ENCODE measurements around the gene SORL1-AS1.

SORL1-AS1 gene

DNA sequence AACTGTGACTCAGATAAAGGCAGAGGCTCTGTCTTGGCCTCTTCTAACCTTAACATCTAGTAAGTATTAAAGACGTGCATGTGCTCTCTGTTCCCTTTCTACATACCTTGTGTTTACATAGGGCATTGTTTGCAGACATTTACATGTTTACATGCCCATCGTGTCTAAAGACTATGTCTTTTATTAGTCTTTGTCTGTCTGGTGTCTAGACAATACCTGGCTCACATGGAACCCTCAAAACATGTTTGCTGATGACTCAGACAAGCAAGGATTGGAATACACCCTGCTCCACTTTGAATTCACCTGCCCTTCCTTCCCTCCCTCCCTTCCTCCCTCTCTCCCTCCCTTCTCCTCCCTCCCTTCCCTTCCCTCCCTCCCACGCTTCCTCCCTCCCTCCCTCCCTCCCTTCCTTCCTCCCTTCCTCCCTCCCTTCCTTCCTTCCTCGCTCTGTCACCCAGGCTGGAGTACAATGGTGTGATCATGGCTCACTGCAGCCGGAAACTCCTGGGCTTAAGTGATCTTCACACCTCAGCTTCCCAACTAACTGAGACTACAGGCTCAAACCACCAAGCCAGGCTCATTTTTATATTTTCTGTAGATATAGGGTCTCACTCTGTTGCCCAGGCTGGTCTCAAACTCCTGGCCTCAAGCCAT is 23.7 kb upstream of the SORL1-AS1 start:
- DNase-seq (ENCODE audit: low spot score), result no peak

DNA sequence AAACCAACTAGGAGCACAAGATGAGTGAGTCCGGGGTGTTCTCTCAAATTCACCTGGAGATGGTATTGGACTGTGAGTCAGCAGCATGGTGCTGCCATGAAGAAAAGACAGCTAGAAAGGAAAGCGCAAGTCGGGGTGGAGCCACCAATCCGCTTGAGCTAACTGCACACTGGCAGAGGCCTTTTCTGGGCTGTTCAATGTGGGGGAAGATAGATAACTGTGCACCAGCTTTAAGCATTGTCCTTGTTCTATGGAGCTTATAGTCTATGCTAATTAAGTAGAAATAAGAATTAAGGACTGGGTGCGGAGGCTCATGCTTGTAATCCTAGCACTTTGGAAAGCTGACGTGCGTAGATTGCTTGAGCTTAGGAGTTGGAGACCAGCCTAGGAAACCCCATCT is 21.9 kb upstream of the SORL1-AS1 start:
- no peak for DNase-seq (ENCODE audit: low spot score)

DNA sequence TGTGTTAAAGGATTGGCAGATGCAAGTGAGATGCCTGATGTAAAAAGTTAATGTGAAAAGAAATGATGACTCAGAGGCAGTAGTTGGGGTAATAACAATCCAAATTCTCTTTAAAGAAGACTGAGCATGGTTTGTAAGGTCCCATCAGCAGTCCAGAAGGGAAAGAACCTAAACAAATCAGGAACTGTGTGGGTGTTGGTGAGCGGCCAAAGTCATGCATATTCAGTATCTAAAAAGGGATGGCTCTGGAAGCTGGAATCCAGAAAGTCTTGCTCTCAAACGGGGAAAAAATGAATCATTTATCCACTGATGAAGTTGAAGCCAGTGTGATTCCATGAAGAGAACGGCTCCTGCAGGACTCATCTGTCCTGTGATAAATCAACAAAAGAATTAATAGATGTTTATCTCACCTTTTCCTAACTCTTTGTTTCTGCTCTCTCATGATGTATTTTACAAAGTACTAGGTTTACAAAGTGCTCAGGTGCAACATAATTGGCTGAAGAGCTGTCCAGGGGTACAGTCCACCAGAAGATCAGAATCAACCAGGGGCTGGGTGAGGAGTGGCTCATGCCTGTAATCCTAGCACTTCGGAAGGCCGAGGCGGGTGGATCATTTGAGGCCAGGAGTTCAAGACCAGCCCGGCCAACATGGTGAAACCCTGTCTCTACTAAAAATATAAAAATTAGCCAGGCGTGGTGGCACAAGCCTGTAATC is 20.5 kb upstream of the SORL1-AS1 start:
- DNase-seq (ENCODE audit: low spot score), result peak; percentile 71

DNA sequence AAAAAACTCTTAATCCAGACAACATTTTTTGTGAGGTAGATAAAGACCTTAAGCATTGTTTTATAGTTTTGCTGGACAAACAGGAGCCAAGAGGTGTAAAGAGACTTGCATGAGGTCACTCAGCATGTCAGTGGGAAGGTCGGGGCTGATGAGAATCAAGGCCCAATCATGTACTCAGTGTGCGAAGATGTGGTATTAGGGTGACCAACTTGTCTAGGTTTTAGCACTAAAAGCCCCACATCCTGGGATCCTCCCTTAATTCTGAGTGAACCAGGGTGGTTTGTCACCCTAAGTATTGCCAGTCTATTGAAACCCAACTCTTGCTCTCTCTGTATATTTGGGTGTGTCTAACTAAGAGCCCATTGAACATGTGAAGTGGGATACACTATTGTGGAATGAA is 19.5 kb upstream of the SORL1-AS1 start:
- DNase-seq (ENCODE audit: low spot score), result no peak

DNA sequence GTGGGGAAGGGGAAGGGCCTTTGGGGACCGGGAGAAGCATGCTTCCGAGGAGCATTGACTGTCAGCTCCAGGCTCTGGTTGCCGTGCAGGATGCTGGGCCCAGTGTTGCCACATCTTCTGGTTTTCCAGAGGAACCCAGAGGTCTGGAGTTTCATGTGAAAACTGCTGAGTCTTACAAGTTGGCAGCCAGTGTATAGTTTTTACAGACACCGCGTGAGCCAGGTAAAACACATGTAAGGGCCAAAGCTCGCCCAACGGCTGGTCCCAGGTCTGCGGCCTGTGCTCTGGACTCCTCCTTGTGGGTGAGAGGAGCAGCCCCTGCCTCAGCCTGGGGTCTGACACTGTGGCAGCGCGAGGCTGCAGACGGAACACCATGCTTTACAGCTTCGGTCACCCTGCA is 18.4 kb upstream of the SORL1-AS1 start:
- DNase-seq (ENCODE audit: low spot score), result no peak

DNA sequence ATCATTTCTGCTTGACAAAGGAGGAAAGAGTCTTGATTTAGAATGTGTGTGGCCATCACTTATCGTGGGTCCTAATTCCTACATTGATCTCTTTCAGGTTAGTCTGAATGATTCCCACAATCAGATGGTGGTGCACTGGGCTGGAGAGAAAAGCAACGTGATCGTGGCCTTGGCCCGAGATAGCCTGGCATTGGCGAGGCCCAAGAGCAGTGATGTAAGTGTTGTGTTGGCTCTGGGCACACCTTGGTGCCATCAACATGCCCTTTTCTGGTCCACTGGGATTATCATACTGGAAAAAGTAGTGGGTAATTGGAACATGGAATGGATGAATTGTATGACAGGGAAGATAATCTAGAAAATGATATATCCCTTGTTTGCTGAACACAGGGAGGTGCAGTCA is 17.1 kb upstream of the SORL1-AS1 start:
- no peak for DNase-seq (ENCODE audit: low spot score)

DNA sequence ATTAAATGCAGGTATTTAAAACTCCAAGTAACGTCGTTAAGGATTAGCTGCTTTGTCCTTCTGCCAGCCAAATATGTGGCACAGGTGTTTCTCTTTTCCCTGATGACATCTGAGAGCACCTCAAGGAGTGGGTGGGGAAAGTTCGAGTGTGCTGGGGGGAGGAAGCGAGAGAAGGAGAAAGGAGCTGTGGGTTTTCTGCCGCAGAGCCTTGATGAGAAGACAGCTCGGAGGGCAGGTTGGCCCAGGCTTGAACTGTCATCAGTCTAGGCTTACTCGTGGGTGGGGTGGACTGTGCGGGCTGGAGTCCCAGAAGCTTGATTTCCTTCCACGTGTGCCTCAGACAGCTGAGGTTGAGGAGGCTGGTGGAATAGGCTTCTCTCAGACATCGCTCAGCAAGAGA is 15.2 kb upstream of the SORL1-AS1 start:
- DNase-seq (ENCODE audit: low spot score), result no peak

DNA sequence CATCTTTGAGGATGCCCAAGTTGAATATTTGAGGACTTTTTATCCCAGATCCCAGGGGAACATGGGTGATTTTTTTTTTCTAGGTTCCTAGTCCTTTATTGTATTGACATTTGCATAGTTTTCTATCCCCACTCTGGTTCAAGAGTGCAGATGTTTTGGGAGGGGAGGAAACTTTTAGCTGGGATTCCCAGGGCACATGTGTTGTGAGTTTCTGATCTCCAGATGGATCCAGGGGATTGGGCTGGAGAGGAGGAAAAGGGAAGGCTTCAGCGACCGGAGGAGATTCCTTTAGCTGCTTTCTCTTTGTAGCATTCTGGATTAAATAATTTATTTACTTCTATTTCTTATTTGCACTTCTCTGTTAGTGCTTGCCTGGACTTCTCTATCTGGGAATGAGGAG is 14.7 kb upstream of the SORL1-AS1 start:
- no peak for DNase-seq (ENCODE audit: low spot score)

DNA sequence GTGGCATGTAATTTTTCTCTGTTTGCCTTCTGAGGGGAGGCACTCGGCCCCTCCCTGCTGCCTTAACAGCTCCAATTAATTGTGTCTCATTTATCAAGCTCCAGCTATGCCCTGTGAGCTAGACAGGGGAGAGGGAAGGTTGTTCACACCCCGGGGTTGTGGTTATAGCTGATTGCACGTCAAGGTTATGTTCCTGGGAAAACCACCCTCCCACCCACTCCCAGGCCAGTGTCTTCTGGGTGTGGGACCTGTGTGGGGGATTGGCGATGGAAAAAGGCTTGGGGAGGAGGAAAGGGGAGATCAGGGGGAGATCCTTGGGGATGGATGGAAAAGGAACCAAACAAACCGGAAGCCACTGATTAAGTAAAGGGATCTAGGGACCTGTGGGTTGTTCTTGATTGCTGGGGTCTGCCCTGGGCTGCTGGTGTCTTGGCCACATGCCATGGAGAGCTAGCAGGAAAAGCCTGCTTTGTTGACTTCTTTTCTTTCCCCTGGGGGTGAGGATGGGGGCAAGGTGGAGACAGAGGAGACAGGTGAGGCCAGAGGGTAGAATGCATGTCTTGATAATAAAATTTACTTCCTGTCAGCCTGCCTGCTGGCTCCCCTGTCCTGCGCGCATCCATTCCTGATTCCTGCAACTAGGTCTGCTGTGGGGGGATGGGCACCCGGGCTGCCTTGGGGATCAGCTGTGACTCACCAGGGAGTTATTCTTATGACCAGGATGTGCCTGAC is 13.5 kb upstream of the SORL1-AS1 start:
- DNase-seq (ENCODE audit: low spot score), result peak; percentile 79

DNA sequence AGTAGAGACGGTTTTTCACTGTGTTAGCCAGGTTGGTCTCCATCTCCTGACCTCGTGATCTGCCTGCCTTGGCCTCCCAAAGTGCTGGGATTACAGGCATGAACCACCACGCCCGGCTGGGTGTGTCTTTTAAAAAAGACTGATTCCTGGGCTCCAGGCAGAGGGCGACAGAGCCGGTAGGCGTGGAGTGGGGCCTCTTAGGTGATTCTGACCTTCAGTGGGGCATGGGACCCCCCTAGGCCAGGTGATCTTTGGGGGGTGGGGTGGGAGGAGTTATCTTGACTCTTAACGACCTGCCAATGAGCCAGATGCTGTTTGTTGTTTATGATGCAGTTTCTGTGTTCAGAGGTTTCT is 12.9 kb upstream of the SORL1-AS1 start:
- no peak for DNase-seq (ENCODE audit: low spot score)

DNA sequence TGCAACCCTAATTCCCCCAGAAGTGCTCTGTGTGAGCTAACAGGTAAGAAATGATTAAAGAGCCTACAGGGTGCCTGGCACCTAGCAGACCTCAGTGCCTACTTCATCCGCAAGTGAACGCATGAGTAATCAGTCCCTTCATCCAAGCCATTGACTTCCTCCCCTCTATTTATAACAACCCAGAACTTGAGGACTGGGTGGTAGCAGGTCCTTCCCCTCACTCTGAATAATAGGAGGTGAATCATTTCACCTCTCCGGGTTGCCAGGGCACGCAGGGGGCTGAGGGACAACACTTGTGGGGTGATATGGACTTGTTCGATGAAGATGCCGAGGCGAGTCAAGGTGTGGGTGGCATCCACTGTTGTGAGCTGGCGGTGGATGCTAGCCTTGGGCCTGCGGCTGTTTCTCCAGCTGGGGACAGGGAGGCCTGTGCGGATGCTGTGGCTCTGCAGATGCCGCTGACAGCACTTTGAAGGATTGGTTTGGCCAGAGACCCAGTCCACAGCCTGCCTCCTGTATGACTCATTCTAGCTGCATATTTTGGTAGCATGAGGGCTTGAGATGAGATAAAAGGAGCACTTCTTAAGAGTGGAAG is 11.7 kb upstream of the SORL1-AS1 start:
- peak; percentile 40 for DNase-seq (ENCODE audit: low spot score)

DNA sequence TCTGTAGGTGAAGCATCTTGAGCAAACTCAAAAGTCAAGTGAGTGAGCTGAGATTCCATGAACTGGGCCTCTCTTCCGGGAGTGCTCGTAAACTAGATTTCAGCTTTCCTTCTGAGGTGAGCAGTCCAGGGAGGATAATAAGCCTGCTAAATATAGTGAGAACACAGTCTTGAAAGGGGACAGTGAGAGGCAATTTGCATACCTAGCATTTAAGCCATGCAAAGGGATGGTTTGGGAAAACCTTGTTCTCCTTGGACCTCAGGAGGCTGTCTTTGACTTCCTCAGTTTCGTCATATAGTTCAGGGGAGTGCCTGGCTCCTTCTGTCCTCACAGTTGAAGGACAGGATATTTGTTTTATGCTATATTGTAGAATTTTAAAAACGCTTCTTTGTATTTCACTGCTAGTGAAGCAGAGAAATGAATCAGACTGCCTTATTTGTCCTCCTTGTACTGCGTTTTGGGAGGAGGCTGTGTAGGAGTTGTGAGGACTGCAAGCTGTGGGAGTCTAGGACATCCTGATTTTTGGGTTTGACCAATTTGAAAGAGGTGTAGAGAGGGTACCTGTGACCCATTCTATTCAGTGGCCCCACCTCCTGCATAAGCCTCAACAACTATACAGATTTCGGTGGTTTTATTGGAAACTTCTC is 11.0 kb upstream of the SORL1-AS1 start:
- no peak for DNase-seq (ENCODE audit: low spot score)

DNA sequence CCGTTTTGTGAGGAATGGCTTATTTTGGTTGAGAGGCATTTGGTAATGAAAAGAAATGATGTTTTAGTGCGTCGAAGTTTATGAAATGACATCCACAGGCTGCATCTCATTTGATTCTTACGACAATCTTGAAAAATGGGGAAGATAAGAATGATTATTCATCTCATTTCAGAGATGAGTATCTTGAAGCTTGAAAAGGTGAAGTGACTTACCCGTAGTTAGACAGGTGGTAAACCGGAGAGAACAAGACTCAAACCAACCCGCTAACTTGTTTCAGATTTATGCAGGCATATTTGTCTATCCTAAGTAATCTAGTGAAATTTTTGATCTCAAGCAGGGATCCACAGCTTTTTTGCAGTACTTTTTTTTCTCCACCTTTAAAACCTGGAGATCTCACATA is 9.1 kb upstream of the SORL1-AS1 start:
- no peak for DNase-seq (ENCODE audit: low spot score)

DNA sequence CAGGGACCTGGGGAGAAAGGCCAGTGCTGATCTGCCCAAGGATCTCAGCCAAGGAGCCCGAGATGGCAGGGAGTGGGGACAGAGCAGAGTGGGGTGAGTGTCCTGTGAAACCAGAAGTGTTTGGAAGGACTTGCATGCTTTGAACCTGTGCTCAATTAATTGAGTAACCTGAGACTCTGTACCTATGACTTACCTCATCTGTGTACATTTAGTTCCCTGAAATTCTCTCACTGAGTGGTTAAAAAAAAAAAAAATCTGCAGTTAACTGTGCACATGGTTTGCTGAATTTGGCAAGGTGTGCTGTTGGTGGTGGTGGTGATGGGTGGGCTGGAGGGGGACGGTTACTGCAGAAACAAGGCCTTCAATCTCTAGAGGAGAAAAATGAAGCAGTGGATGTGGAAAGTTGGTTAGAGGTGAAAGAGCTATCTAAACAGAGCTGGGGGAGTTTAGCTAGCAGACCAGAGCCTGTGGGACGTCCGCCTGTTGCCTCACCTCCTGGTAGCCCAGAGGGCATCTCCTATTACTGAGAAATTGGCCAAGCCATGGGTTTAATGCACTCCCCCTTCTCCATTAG is 8.3 kb upstream of the SORL1-AS1 start:
- no peak for DNase-seq (ENCODE audit: low spot score)

DNA sequence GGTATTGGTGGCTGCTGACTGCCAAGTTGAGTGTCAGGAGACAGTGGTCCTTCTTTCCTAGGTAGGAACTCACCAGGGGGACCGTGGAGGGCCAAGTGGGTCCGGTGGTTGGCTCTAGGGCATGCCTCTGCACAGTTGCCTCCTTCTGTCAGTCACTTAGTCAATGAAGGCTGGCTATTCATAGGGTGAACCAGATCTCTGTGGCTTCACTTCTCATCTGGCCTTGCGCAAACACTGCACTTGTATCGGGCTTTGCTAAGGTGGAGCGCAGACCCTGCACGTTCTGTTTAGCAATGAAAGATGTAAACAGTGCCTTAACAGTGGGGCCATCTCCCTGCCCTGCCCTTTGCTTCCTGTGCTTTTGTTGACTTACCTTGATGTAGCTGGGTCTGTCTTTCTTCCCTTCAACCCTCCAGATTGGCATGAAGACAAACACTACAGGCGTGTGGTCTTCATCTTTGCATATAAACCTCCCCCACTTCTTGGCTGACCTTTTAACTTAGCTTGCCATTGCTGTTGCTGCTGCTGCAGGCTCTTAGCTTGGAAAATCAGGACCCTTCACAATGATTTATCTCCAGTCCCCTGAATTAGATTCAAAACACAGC is 6.7 kb upstream of the SORL1-AS1 start:
- no peak for DNase-seq (ENCODE audit: low spot score)

DNA sequence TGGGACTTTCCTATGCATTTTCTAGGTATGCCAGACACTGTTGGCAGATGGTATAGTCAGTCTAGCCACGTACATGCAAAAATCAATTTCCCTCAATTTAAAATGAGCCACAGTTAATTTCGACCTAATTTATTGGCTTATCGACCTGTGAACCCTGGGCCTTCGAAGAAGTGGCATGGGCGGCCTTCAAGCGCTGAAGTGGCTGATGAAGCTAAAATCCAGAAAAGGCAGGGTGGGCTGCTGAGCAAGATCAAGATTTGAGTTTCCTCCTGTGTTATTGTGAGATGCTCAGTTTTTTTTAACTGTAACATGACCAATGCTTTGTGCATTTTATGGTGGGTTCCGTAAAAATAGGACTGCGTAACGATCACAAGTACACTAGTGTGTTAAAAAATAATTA is 5.8 kb upstream of the SORL1-AS1 start:
- DNase-seq (ENCODE audit: low spot score), result no peak

DNA sequence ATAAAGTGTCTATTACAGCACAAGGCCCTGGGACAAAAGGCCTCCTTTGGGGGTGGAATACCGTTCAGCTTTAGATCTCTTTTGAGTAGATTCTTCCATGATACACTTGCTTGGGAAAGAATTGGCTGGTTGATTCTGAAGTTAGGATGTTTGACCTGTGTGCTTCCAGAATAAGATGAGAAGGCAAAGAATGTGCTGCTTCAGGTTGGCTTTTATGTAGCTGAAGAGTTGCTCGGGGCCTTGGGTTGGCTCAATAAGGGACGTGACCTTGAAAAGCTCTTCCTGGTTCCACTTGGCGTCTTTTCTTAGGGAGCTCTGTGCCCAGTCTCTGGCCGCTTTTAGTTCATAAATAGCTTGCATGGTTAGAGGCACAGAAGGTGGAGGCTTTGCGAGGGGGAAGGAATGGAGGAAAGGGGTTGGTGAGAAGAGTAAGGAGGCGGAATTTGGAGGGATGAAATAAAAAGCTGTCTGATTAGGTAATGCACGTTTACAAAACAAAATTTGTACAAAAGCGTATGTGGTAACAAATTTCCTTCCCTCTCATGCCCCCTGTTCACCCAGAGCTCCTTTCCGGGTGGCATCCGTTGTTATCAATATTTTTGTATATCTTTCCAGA is 4.2 kb upstream of the SORL1-AS1 start:
- DNase-seq (ENCODE audit: low spot score), result no peak

DNA sequence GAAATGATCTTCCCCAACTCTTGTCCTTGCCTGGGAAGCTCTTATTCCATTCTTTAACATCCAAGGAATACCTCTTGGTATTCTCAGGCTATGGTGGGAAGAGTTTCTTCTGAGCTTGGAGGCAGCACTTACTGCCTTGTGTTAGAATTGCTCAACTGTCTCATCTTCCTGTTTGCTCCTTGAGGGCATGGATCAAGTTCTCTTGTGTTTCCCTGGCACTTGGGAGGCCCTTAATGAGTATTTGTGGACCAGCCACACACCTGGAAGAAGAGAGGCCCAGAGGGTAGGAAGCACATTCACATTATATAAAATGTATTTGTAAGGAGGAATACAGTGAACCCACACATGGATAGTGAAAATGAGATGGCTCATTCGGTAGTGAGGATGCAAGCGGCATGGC is 3.4 kb upstream of the SORL1-AS1 start:
- no peak for DNase-seq (ENCODE audit: low spot score)

DNA sequence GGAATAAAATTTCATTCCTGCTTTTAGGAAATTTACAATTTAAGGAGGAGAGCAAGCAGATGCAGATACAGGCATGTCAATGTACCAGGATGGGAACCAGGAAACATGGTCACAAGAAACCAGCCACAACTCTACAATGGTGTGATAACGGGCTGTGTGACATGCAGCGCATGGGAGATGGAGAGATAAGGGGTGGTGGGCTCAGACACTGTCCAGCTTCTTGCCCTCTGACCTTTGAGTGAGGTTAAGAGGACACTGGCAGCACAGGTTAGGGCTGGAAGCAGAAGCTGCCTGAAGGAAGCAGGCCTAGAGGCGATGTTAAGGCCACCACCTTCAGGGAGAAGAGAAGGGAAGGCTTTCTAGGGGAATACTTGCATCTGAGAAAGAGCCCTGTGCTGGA is 2.3 kb upstream of the SORL1-AS1 start:
- no peak for DNase-seq (ENCODE audit: low spot score)

DNA sequence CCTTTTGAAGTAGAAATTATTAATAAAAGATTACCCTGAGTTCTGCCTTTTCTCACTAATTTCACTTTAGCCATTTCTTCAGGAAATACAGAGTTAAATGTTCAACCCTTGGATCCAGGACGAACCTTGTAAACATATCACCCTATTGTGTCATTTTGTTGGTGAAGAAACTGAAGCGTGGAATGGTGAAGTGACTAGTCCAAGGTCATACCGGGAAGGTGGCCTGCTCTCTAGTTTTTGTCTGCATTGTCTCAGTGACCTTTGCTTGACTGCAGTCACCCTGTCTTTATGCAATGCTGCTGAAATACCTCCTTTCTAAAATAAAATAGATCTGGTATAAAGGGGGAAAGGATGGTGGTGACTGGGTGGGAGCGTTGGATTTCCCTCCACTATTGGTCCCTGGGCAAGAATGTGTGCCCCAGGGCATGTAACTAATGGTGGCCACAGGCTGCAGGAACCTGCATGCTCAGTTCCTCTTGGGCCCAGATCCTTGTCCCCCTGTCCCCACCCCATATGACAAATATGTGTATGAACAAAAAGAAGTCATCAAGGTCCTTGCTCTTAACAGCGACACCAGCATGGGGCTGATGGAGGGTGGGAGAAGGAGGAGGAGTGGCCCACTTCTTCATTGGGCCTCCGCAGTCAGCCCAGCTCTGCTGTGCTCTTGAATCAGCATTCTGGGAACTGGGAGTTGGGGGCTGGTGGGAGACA is 977 bp upstream of the SORL1-AS1 start:
- no peak for DNase-seq (ENCODE audit: low spot score)
